Liver (tissue), 9 donors: ENCODE measurements around the gene DOCK1. TPM values are rescaled to one million over a fixed set of nuclear protein-coding genes. Genes with fewer than 3 reads are reported as not detected.

Experiments used
- DNase-seq: peaks from one replicate; pipeline ENCODE4 v3.0.0-alpha.2; 2017; ENCODE audit warnings: low spot score
- H3K27ac ChIP-seq, 2 donors: one replicate each; pipeline ENCODE4 v1.7.0; 2013; ENCODE audit warnings: inconsistent platforms in 2 of 2, low read length in 2 of 2, control low read depth in 1 of 2, low read depth in 1 of 2, mild to moderate bottlenecking in 1 of 2
- H3K27me3 ChIP-seq, 4 donors: one replicate each; pipeline versions ENCODE4 v1.6.1 to v1.7.0; 2013; ENCODE audit warnings: low read length in 3 of 4, inconsistent platforms in 1 of 4, mild to moderate bottlenecking in 1 of 4, moderate library complexity in 1 of 4; ENCODE audit not compliant: control insufficient read depth in 4 of 4, insufficient read depth in 4 of 4
- H3K36me3 ChIP-seq, 4 donors: one replicate each; pipeline versions ENCODE4 v1.6.1 to v1.7.0; 2013; ENCODE audit warnings: low read length in 3 of 4, mild to moderate bottlenecking in 3 of 4, low read depth in 1 of 4, moderate library complexity in 1 of 4; ENCODE audit not compliant: control insufficient read depth in 4 of 4, insufficient read depth in 3 of 4
- H3K4me1 ChIP-seq, 4 donors: one replicate each; pipeline versions ENCODE4 v1.6.1 to v1.7.0; 2013; ENCODE audit warnings: low read length in 3 of 4, mild to moderate bottlenecking in 3 of 4, moderate library complexity in 1 of 4; ENCODE audit not compliant: control insufficient read depth in 4 of 4, insufficient read depth in 4 of 4
- H3K4me3 ChIP-seq, 3 donors: one replicate each; pipeline versions ENCODE4 v1.6.1 to v1.7.0; 2013; ENCODE audit warnings: low read length in 3 of 3, control low read depth in 1 of 3, low read depth in 1 of 3, mild to moderate bottlenecking in 1 of 3
- H3K9ac ChIP-seq, 2 donors: one replicate each; pipeline ENCODE4 v1.7.0; 2013; ENCODE audit warnings: low read length in 2 of 2, mild to moderate bottlenecking in 2 of 2, moderate library complexity in 2 of 2, control low read depth in 1 of 2, low read depth in 1 of 2
- H3K9me3 ChIP-seq, 4 donors: one replicate each; pipeline versions ENCODE4 v1.6.1 to v1.7.0; 2013; ENCODE audit warnings: low read length in 3 of 4; ENCODE audit not compliant: control insufficient read depth in 4 of 4
- EGR1 ChIP-seq, 2 donors: IDR thresholded peaks; 2 replicates each; pipeline ENCODE4 v1.6.1; 2016 to 2018; ENCODE audit warnings: antibody characterized with exemption in 2 of 2, low read depth in 2 of 2
- FOXA1 ChIP-seq: IDR thresholded peaks from 2 replicates; pipeline ENCODE4 v1.6.1; 2016; ENCODE audit warnings: antibody characterized with exemption
- FOXA2 ChIP-seq: IDR thresholded peaks from 2 replicates; pipeline ENCODE4 v1.6.1; 2016; ENCODE audit warnings: antibody characterized with exemption
- GABPA ChIP-seq, 2 donors: IDR thresholded peaks in 1 of 2; conservative IDR thresholded peaks in 1 of 2; 2 replicates each; pipeline ENCODE4 v1.6.1; 2016; ENCODE audit warnings: antibody characterized with exemption in 2 of 2, mild to moderate bottlenecking in 1 of 2, moderate library complexity in 1 of 2
- HNF4A ChIP-seq, 2 donors: conservative IDR thresholded peaks; 2 replicates each; pipeline ENCODE4 v1.6.1; 2016; ENCODE audit warnings: antibody characterized with exemption in 2 of 2, mild to moderate bottlenecking in 2 of 2
- HNF4G ChIP-seq: IDR thresholded peaks from 2 replicates; pipeline ENCODE4 v1.6.1; 2016; ENCODE audit warnings: antibody characterized with exemption
- JUND ChIP-seq, 2 donors: IDR thresholded peaks; 2 replicates each; pipeline ENCODE4 v1.6.1; 2016; ENCODE audit warnings: antibody characterized with exemption in 2 of 2
- MAX ChIP-seq: IDR thresholded peaks from 2 replicates; pipeline ENCODE4 v1.6.1; 2016; ENCODE audit warnings: antibody characterized with exemption
- NR2F2 ChIP-seq: IDR thresholded peaks from 2 replicates; pipeline ENCODE4 v1.6.1; 2016; ENCODE audit warnings: antibody characterized with exemption
- RAD21 ChIP-seq, 2 donors: IDR thresholded peaks; 2 replicates each; pipeline ENCODE4 v1.6.1; 2016; ENCODE audit warnings: antibody characterized with exemption in 2 of 2, mild to moderate bottlenecking in 2 of 2
- REST ChIP-seq: IDR thresholded peaks from 2 replicates; pipeline ENCODE4 v1.6.1; 2016; ENCODE audit warnings: antibody characterized with exemption, mild to moderate bottlenecking
- RXRA ChIP-seq, 2 donors: IDR thresholded peaks; 2 replicates each; pipeline ENCODE4 v1.6.1; 2017 to 2018; ENCODE audit warnings: antibody characterized with exemption in 2 of 2, mild to moderate bottlenecking in 1 of 2
- SP1 ChIP-seq: IDR thresholded peaks from 2 replicates; pipeline ENCODE4 v1.6.1; 2018; ENCODE audit warnings: antibody characterized with exemption, mild to moderate bottlenecking
- TAF1 ChIP-seq: conservative IDR thresholded peaks from 2 replicates; pipeline ENCODE4 v1.6.1; 2016; ENCODE audit warnings: antibody characterized with exemption, mild to moderate bottlenecking
- YY1 ChIP-seq: IDR thresholded peaks from 2 replicates; pipeline ENCODE4 v1.6.1; 2016; ENCODE audit warnings: antibody characterized with exemption, mild to moderate bottlenecking
- ZBTB33 ChIP-seq: IDR thresholded peaks from 2 replicates; pipeline ENCODE4 v1.6.1; 2016; ENCODE audit warnings: antibody characterized with exemption
- WGBS: extraction: QIAGEN DNeasy Blood & Tissue Kit; methylation state at CpG from one replicate; pipeline ENCODE4 v1.1.7; 2013; 5-methylcytosine and 5-hydroxymethylcytosine counted together
- polyA plus RNA-seq, 2 donors: library from polyadenylated mRNA; stranded (reverse) in 1 of 2; unstranded in 1 of 2; fragments of 200-250 nt in 1 of 2; fragments of >200 nt in 1 of 2; fragmentation: Nextera tagmentation in 1 of 2; extraction: Ambion mirVana in 1 of 2; gene quantifications; one replicate each; pipeline versions ENCODE4 v1.2.1 to v1.2.3, GENCODE V29; 2013 to 2015
- total RNA-seq, 2 donors: library from RNA; depleted of rRNA; stranded (reverse); fragments of >200 nt; gene quantifications; one replicate each; pipeline ENCODE4 v1.2.3, GENCODE V29; 2014
- TF ChIP-seq, protein P1 (sequence below): fragments of 150-350 bp; IDR thresholded peaks from 2 replicates; pipeline ENCODE4 v1.5.1; 2017; ENCODE audit warnings: improper control_type of control experiment, low read depth, low read length; ENCODE audit not compliant: missing input control
- TF ChIP-seq, protein P2 (sequence below): IDR thresholded peaks from 2 replicates; pipeline ENCODE4 v1.6.1; 2016; ENCODE audit warnings: antibody characterized with exemption
- donor health status: healthy.
- donor health status: healthy.
- donor health status: healthy.
- donor health status: healthy.
- donor health status: healthy.

Gene DOCK1
- total and polyA plus RNA-seq, 4 donors: 3.8 to 28.8 (median 9.1) TPM

DNA sequence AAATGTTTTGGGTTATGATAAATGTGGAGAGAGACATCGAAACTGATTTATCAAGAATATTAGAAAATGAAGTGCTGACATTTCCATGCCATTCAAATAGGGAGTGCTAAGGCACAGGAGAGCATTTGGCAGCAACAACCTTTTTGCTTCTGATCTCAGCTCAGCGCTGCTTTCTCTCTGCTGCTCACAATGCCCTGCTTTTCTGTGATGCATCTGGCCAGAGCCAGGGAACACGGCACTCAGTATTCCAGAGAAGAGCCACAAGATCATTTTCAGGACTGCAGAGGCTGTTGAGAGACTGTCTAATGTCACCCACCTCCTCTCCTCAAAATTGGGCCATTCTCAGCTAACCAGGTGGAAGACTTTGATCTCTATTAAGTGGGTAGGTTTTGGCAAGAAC lies 263.0 kb downstream of the DOCK1 start (continued):
- TF ChIP-seq, protein P1, sequence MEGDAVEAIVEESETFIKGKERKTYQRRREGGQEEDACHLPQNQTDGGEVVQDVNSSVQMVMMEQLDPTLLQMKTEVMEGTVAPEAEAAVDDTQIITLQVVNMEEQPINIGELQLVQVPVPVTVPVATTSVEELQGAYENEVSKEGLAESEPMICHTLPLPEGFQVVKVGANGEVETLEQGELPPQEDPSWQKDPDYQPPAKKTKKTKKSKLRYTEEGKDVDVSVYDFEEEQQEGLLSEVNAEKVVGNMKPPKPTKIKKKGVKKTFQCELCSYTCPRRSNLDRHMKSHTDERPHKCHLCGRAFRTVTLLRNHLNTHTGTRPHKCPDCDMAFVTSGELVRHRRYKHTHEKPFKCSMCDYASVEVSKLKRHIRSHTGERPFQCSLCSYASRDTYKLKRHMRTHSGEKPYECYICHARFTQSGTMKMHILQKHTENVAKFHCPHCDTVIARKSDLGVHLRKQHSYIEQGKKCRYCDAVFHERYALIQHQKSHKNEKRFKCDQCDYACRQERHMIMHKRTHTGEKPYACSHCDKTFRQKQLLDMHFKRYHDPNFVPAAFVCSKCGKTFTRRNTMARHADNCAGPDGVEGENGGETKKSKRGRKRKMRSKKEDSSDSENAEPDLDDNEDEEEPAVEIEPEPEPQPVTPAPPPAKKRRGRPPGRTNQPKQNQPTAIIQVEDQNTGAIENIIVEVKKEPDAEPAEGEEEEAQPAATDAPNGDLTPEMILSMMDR: no peak
- no peak for TF ChIP-seq TAF1
- TF ChIP-seq YY1: no peak
- no peak for TF ChIP-seq JUND (IDR thresholded peaks at IDR 0.05)
- TF ChIP-seq SP1: no peak
- TF ChIP-seq, protein P2, sequence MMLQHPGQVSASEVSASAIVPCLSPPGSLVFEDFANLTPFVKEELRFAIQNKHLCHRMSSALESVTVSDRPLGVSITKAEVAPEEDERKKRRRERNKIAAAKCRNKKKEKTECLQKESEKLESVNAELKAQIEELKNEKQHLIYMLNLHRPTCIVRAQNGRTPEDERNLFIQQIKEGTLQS: no peak
- no peak for TF ChIP-seq HNF4G
- no peak for TF ChIP-seq RXRA (IDR thresholded peaks at IDR 0.05)
- no peak for TF ChIP-seq GABPA (IDR thresholded peaks at IDR 0.05 in 1 of 2, conservative IDR thresholded peaks at IDR 0.05 in 1 of 2)

GRCh38 chr10:127174866-127175265 lies 269.6 kb downstream of the DOCK1 start:
- TF ChIP-seq, protein P2: no peak
- TF ChIP-seq GABPA (IDR thresholded peaks at IDR 0.05 in 1 of 2, conservative IDR thresholded peaks at IDR 0.05 in 1 of 2) (no peak), REST (no peak), JUND (IDR thresholded peaks at IDR 0.05) (no peak), FOXA2 (no peak), FOXA1 (no peak), TAF1 (no peak), HNF4G (no peak), NR2F2 (no peak), YY1 (no peak), HNF4A (conservative IDR thresholded peaks at IDR 0.05) (no peak), RXRA (IDR thresholded peaks at IDR 0.05) (no peak), EGR1 (IDR thresholded peaks at IDR 0.05; ENCODE audit: low read depth in 2 of 2) (no peak), ZBTB33 (no peak), SP1 (no peak), RAD21 (IDR thresholded peaks at IDR 0.05) (no peak), MAX (no peak)
- TF ChIP-seq, protein P1: no peak
- Histone ChIP-seq H3K27ac (no peak overlapping the region), H3K27me3 (no peaks in the 10 kb centered on the region), H3K4me3 (no peak overlapping the region), H3K9me3 (no peaks in the 10 kb centered on the region), H3K4me1 (no peaks in the 10 kb centered on the region), H3K36me3 (peaks cover 0 to 2% (median 0%) of the 10 kb centered on the region in 4 donors), H3K9ac (no peak overlapping the region)
- 92% methylated on average over 8 of the region's 8 CpGs for WGBS
- no peak for DNase-seq
